Thoracic aorta (tissue), 2 donors: ENCODE data around the gene PACSIN1. TPM values are rescaled to one million over a fixed set of nuclear protein-coding genes. Genes with fewer than 3 reads are reported as not detected.

Source experiments
- total RNA-seq, 2 donors: library from RNA; depleted of rRNA; stranded (reverse); fragments of >200 nt; gene quantifications; one replicate each; pipeline versions ENCODE4 v1.1.0 to v1.2.3, GENCODE V29; 2016

Gene PACSIN1
- total RNA-seq, 2 donors from 2014 or later, result 0.14 TPM; not detected in 1

Other genes with a start within 250 kb of the PACSIN1 start
- 10 to 100 TPM; 20.7 to 28.0 TPM for gene HMGA1, start 229.2 kb upstream of the PACSIN1 start, total RNA-seq
- gene SMIM29, start 217.1 kb upstream of the PACSIN1 start, total RNA-seq, result 10 to 100 TPM in 1 of 2 donors, 1 to 10 TPM in 1; 7.1 to 41.3 TPM
- gene NUDT3, start 73.4 kb upstream of the PACSIN1 start, total RNA-seq, result 10 to 100 TPM; 34.8 to 46.8 TPM
- 1,000 to 10,000 TPM in 1 of 2 donors, 100 to 1,000 TPM in 1; 975 to 1,344 TPM for gene RPS10, start 40.0 kb upstream of the PACSIN1 start, total RNA-seq
- not detected for gene SPDEF, start 90.3 kb downstream of the PACSIN1 start, total RNA-seq
- 10 to 100 TPM; 75.4 to 78.9 TPM for gene ILRUN, start 230.7 kb downstream of the PACSIN1 start, total RNA-seq